Activated CD8-positive, alpha-beta memory T cell treated with anti-CD3 and anti-CD28 coated beads, Interleukin-2, amount 10 ng/mL, durations not matched to agents 7 days and 5 days (primary cell): Measurements from ENCODE around the gene MBD3L3. TPM values are rescaled to one million over a fixed set of nuclear protein-coding genes. Genes with fewer than 3 reads are reported as not detected.

Source experiments
- total RNA-seq, 2 experiments: library from RNA; stranded (reverse); gene quantifications; one replicate each; pipeline ENCODE4 v1.2.3, GENCODE V29; 2021

Gene MBD3L3
- total RNA-seq, 2 experiments from 2014 or later = not detected

Other genes starting within 250 kb of the MBD3L3 start
- under 1 TPM; 0.44 to 0.54 TPM for gene ADGRE1, start 171.1 kb downstream of the MBD3L3 start, total RNA-seq
- gene MBD3L2B, start 37.2 kb downstream of the MBD3L3 start, total RNA-seq = not detected
- not detected for gene MBD3L5, start 28.1 kb downstream of the MBD3L3 start, total RNA-seq
- gene MBD3L4, start 18.5 kb downstream of the MBD3L3 start, total RNA-seq = not detected
- gene MBD3L2, start 9.4 kb downstream of the MBD3L3 start, total RNA-seq = not detected
- 10 to 100 TPM; 13.3 to 13.5 TPM for gene ZNF557, start 11.0 kb upstream of the MBD3L3 start, total RNA-seq
- under 1 TPM; 0.20 to 0.63 TPM for gene INSR, start 235.7 kb upstream of the MBD3L3 start, total RNA-seq